Glomerular visceral epithelial cell (primary cell): Measurements from ENCODE around the gene GDF9.
"Not testable (repeated sequence)": the region's sequence is repeated elsewhere in the genome, so short reads cannot be mapped to it uniquely, and the experiment has no call there.

Experiments
- DNase-seq: peaks from one replicate; pipeline ENCODE4 v3.0.0-alpha.2; 2016; ENCODE audit errors: extremely low spot score

Gene GDF9

DNA sequence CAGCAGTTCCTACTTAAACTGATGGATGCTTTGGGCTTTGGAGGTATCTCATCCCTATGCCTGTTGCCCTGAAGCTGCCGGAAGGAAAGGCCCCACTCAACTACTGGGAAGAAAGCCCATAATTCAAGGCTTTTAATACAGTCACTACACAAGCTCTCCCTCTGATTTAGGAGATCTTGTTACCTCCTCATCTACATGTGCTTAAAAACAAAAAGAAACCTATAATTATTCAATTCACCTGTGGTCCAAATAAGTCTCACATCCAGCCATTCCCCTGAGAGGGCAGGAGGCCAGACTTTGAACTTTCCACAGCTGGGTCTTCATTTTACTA is 6.5 kb upstream of the GDF9 start:
- DNase-seq: no peak

DNA sequence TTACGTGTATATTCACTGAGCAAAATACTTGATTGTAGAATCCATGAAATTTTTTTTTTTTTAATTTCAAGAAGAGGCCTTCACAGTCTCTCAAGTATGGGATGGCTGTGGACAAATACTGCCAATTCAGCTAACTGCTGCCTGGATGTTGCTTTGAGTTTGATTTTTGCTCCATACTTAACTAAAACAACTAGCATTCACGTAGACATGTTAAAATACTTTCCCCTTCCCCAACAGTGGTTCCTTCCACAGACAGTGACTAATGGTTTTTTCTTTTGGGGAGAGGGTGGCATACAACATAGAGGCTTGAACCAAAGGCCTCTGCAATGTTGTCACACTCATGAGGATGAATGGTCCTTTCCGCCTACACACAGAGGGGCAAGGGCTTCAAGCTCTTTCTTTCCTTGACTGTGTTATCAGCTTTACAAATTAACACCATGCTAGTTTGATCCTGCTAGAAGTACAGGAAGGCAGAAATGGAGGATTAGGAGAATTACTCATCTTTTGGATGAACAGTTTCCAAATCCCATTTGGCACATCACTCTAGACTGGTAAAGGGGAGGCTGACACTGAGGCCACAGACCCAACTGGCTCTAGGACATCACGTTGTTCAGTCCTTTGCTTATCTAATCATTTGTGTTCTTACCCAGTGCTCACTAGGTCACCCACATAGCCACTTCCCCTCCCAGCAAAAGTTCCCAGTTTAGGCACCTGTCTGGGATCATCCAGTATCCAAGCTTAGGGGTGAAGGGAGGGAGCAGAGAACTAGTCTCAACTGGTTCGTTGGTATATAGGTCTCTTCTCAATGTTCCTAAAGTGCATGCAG is 5.4 kb upstream of the GDF9 start:
- DNase-seq: no peak

- DNase-seq: no peak
Measured at GRCh38 chr5:132870801-132871200, 4.5 kb upstream of the GDF9 start.

GRCh38 chr5:132868754-132869153 is 2.5 kb upstream of the GDF9 start:
- no peak for DNase-seq

- peak; percentile 31 for DNase-seq
Measured at GRCh38 chr5:132867046-132867451, 780 bp upstream of the GDF9 start.

DNA sequence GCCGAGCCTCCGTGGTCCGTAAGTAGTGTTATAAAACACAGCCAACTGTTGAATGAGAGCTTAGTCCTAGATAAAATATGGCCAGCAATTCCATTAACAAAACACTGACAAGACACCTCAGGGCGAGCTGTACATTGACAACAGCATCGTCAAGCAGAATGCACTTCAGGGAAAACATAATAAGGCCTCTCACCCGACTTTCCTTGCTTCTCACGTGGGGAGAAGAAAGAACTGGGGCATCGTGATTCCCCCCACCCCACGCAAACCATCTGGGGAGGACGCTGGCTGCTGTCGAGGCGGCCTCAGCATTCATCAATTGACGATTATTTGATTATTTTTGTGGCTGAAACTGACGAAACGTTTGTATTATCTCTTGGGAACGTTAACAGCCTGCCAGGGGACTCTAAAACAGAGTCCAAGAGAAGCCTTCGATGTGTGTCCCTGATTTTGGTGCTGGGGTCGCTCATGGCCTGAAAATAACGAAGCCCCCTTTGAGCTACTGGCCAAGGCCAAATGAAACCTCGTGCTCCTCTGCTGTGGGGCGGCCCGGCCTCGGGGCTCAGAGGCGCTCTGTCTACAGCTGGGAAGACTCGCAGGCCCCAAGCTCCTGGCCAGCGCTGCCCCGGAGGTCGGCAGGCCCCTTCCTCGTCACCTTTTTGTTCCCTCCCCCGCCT is 464 bp downstream of the GDF9 start:
- DNase-seq: no peak

DNA sequence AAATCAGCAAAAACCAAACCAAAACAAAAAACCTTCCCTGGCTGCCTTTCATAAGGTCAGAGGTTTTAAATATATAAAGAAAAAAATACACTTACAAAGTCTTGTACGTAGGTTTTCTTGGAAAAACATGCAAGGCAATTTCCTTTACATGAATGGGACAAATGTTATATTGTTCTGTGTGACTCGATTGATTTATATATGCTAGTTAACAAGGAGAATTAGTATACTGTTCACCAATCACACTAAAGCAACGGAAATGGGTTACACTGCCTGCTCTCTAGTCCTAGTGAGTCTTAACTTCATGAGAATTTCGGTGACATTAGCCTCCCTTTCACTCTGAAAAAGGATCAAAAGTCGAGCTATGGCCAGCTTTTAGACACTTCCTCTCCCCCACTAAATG is 5.5 kb downstream of the GDF9 start:
- DNase-seq: no peak

GRCh38 chr5:132859889-132860437 is 6.3 kb downstream of the GDF9 start:
- no peak for DNase-seq

DNA sequence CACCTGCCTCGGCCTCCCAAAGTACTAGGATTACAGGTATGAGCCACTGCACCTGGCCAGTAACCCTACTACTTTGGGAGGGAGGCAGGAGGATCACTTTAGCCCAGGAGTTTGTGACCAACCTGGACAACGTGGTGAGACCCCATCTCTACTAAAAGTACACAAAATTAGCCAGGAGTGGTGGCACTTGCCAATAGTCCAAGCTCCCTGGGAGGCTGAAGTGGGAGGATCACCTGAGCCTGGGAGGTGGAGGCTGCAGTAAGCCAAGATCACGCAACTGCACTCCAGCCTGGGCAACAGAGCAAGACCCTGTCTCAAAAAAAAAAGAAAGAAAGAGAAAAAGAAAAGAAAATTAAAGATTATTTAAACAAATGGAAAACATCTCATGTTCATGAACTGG is 10.3 kb downstream of the GDF9 start:
- no peak for DNase-seq

GRCh38 chr5:132854992-132855391 is 11.3 kb downstream of the GDF9 start:
- not testable (repeated sequence) for DNase-seq

DNA sequence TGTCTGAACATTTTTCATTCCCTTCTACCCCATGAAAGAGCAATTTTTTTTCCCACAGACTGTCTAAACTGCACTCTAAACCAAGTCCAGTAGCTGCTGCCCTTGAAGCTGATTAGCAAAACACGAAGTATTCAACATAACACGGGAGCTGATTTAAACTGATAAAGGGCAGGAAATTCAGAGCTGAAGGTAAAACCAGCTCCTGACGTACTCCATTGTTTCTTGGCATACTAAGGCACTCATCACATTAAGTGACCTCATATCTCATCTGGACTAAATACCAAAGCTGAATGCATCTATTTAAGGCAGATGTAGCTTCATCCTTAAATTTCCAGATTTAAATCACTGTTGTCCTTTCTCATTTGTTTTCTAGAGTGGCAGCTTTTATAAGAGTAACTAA is 12.0 kb downstream of the GDF9 start:
- DNase-seq: no peak

- DNase-seq: no peak
Measured at GRCh38 chr5:132853790-132854189, 12.5 kb downstream of the GDF9 start.

DNA sequence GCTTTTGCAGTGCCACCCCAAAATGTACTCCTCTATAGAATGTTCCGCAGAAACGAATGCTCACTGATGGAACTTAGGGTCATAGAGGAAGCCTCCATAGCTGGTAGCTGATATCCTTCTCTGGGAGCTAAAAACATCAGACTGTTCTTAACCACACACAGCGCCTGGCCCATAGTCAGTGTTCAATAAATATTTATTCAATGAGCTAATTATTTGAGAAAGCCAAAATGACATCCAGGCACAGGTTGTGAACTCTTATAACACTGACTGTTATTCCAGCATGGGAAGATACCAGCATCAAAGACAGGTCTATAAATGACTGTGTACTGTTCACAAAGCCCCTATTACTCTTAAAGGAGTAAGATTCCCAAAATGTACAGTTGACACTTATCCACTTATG is 12.9 kb downstream of the GDF9 start:
- no peak for DNase-seq

DNA sequence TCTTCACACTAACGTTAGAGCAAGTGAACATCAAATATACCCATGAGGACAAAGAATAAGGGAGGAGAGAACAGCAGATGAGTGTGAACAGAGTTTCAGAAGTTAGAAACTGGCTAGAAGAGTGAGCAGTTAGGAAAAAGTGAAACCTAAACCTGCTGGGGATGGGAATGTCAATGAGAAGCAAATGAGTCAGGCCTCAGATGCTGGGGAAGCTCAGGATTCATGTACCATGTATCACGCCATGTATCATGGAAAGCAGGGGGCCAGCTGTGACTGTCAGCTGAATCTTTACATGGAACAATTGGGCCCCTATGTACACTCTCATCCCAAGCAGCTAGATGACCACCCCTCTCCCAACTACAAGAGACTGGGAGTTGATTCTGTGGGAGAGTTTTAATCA is 16.2 kb downstream of the GDF9 start:
- no peak for DNase-seq

- no peak for DNase-seq
Measured at GRCh38 chr5:132849347-132849746, 16.9 kb downstream of the GDF9 start.

DNA sequence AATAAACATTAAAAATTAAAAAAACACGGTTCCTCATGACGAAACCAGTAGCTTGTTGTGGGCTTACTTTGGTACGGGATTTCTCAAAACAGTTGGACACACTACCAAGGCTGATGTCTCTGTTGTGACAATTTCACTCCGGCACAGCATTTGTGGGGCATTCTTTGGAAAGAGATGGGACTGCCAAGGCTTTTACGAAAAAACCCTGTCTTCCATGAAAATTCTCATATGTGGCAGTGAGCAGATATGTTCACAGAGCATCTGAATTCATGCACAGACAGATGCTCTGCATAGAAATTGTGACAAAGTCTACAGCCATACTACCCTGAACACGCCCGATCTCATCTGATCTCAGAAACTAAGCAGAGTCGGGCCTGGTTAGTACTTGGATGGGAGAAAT is 18.0 kb downstream of the GDF9 start:
- no peak for DNase-seq

DNA sequence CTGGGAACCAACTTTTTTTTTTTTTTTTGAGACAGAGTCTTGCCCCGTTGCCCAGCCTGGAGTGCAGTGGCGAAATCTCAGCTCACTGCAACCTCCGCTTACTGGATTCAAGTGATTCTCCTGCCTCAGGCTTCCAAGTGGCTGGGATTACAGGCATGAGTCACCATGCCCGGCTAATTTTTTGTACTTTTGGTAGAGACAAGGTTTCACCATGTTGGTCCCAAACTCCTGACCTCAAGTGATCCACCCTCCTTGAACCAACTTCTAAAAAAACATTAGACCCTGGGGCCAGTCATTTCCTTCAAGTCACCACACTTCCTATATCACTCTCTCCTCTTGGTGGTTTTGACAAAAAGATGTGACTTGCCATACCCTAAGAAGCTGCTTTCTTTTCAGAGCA is 25.0 kb downstream of the GDF9 start:
- no peak for DNase-seq

GRCh38 chr5:132840896-132841295 is 25.4 kb downstream of the GDF9 start:
- no peak for DNase-seq

DNA sequence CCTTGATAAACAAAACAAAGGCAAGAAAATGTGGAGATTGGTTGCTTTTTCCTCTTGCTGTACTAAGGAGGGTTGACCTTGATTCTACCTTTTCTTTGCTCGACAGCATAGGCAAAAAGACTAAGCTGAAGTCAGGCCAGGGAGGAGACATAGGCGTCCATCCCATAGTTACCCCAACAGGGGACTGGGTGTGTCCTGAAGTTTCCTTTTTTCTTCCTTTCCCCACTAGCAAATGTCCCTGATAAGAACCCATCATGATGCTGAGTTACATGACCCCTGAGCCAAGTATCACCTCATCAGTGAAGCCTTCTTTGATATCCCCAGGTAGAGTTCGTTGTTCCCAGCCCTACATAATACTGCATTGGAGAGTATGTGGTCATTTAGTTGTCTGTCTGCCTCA is 26.0 kb downstream of the GDF9 start:
- DNase-seq: no peak

DNA sequence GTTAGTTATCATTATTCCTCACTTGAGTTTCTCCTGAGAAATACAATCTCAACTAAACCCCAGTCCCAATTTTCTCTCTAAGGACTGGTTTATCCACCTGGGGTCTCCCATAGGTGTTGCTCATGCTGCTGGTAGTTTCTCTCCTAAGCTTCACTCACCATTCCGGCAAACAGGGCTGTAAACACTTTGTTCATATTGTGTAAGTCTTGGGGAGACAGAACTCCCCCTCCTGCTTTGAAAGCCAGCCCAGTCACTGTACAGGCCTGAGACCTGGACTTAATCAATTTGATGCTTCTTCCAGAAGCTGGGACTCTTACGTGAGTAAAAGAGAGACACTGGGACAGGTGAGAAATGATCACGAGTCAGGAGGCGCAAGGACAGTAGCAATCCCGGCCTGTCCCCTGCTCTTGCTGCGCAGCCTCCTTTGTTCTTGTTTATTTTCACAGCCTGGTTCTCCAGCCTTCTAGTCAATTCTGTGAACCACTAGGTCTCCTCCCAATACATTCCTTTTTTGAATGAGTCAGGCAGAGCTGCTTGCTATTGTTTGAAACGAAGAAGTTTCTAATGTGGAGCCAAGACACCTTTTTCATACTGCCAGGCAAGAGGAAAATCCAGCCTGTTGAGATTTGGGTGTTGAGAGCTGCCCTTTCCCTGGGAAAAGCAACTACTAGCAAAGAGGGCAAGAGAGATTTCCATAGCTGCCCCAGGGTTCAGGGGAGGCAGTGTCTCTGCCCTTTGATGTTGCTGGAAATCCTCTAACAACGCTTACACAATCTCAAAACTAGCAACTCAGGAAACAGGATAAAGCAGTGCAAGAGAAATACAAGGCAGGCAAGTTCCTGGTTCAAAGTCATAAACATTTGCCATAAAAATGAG is 26.6 kb downstream of the GDF9 start:
- no peak for DNase-seq

DNA sequence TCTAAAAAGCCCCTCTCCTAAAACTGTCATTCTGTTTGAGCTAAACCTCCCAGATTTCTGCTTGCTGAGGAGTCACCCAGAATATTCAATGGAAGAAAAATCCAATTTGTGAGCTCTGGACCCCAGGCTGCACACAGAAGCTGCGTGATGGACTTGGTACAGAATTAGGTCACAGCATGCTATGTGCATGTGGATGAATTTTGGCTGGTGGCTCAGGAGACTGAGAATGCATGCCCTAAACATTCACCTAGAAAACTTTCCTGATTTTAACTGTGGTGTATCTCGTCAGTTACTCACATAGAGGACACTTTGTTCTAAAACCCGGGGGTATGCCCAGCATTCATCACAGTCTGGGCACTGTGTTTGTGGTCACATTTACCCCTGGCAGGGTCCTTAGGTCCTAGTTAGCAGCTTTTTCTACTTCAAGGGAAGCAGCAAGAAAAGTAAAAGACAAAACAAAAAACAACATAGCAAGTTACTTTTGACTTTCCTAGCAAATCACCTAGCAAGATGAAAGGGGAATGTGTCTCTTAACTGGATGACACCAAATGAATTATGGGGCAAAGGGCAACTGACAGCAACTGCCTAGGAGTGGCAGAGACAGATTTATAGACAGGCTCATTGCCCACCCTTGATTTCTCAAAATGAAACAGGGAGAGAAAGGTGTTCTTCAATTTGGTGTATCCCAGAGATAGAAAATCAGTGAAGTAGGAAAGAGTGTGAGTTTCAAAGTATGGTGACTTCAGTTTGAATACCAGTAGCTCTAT is 27.6 kb downstream of the GDF9 start:
- DNase-seq: no peak

- no peak for DNase-seq
Measured at GRCh38 chr5:132837868-132838267, 28.4 kb downstream of the GDF9 start.
